ENCODE results near the gene EVI2A.

The EVI2A gene

DNA sequence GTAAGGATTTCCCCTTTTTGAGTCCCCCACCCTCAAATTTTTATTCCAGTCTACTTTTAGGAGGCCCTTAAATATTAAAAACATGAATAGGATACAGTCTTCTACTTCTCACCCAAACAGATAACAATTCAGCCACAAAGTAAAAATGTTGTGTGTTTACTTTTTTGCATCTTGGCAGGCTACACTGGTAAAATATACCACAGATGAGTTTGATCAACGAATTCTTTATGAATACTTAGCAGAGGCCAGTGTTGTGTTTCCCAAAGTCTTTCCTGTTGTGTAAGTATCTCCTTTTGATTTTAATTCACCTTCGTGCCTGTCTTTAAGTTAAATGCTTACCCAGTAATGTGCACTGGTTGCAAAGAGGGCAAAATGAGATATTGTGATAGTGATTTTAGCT is 35.7 kb upstream of the EVI2A start (continued):
- TF ChIP-seq ZNF654 (tag by site-specific recombination; IDR thresholded peaks at IDR 0.05; ENCODE audit: low read depth) (no peak), ZNF391 (tag by site-specific recombination; IDR thresholded peaks at IDR 0.05; ENCODE audit: borderline replicate concordance, low read depth) (no peak), ZFP41 (tag by site-specific recombination; IDR thresholded peaks at IDR 0.05; ENCODE audit: borderline replicate concordance) (no peak), ZNF48 (tag by site-specific recombination; IDR thresholded peaks at IDR 0.05) (no peak)

DNA sequence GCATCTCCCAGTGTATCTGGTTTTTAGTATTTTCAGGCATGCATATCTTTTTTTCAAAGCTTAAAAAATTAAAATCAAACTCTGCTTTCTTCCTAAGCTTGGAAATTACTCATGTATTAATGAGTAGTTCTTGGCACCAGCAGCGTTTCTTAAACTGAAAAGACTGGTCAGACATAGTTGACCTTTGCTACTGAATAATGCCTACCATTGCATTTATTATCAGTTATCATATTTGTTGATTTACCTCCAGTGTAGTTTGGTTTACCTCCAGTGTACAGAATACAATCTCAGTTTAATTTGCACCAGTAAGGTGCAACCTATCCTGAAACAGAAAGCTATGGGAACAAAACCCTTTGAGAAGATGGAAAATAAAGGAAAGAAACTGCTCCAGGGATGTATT is 34.5 kb upstream of the EVI2A start:
- ChIA-PET CTCF (no interaction called here), POLR2A (interaction anchor here (0.6 kb wide), 1 partner anchor 43 kb away, joined by 4 read pairs; no protein-coding TSS in a partner anchor)
- no peak overlapping the region for H3K27ac ChIP-seq (ENCODE audit: extremely low read depth, low read depth, low read length)
- TF ChIP-seq, protein P1, sequence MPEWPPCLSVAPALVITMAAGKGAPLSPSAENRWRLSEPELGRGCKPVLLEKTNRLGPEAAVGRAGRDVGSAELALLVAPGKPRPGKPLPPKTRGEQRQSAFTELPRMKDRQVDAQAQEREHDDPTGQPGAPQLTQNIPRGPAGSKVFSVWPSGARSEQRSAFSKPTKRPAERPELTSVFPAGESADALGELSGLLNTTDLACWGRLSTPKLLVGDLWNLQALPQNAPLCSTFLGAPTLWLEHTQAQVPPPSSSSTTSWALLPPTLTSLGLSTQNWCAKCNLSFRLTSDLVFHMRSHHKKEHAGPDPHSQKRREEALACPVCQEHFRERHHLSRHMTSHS (tag by site-specific recombination; IDR thresholded peaks at IDR 0.05): no peak
- TF ChIP-seq, protein P2, sequence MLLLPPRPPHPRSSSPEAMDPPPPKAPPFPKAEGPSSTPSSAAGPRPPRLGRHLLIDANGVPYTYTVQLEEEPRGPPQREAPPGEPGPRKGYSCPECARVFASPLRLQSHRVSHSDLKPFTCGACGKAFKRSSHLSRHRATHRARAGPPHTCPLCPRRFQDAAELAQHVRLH (tag by site-specific recombination; IDR thresholded peaks at IDR 0.05): no peak
- no peak for TF ChIP-seq ZNF514 (tag by site-specific recombination; IDR thresholded peaks at IDR 0.05)
- TF ChIP-seq, protein P3, sequence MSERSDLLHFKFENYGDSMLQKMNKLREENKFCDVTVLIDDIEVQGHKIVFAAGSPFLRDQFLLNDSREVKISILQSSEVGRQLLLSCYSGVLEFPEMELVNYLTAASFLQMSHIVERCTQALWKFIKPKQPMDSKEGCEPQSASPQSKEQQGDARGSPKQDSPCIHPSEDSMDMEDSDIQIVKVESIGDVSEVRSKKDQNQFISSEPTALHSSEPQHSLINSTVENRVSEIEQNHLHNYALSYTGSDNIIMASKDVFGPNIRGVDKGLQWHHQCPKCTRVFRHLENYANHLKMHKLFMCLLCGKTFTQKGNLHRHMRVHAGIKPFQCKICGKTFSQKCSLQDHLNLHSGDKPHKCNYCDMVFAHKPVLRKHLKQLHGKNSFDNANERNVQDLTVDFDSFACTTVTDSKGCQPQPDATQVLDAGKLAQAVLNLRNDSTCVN (tag by site-specific recombination; optimal IDR thresholded peaks at IDR 0.05): no peak
- no peak for TF ChIP-seq ZNF558 (tag by site-specific recombination; IDR thresholded peaks at IDR 0.05)
- TF ChIP-seq ZNF707 (tag by site-specific recombination; IDR thresholded peaks at IDR 0.05): no peak
- no peak for TF ChIP-seq SCRT1 (tag by site-specific recombination; IDR thresholded peaks at IDR 0.05; ENCODE audit: borderline replicate concordance)
- TF ChIP-seq ZNF155 (tag by site-specific recombination; IDR thresholded peaks at IDR 0.05): no peak
- TF ChIP-seq ZNF132 (tag by site-specific recombination; IDR thresholded peaks at IDR 0.05; ENCODE audit: borderline replicate concordance): no peak
- no peak for TF ChIP-seq ZNF76 (tag by site-specific recombination; IDR thresholded peaks at IDR 0.05; ENCODE audit: borderline replicate concordance, low read depth)
- TF ChIP-seq GLIS2 (tag by site-specific recombination; IDR thresholded peaks at IDR 0.05): no peak
- no peaks in the 10 kb centered on the region for H3K9me3 ChIP-seq (ENCODE audit: control insufficient read depth, insufficient read depth, low read depth, low read length)
- no peaks in the 10 kb centered on the region for H3K4me1 ChIP-seq (ENCODE audit: control insufficient read depth, insufficient read depth, low read length)
- no peak overlapping the region for H3K4me3 ChIP-seq (ENCODE audit: low read depth, low read length)
- peaks cover 58 to 66% of the 10 kb centered on the region in 2 experiments for H3K36me3 ChIP-seq (ENCODE audit: control insufficient read depth in 2 of 2, insufficient read depth in 1 of 2, low read length in 2 of 2)

DNA sequence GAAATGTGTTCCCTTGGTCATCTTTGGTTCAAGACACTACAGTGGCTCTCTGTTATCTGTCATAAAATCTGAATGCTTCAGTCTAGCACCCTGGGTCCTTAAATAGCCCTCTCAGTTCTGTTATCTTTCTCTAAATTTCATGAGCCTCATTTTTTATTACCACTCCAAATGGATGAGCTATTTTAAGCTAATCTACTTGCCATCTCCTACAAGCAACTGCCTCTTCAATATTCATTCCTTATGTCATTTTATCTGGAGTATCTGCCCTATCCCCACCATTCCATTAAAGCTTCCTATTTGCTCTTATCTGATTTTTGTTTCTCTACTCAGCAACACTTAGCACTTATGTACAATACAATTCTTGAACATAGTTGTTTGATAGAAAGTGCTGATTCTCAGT is 28.0 kb upstream of the EVI2A start:
- H3K27ac ChIP-seq (ENCODE audit: extremely low read depth, low read depth, low read length): no peak overlapping the region
- H3K36me3 ChIP-seq (ENCODE audit: control insufficient read depth in 2 of 2, insufficient read depth in 1 of 2, low read length in 2 of 2): peaks cover 39 to 41% of the 10 kb centered on the region in 2 experiments
- ChIA-PET CTCF (no interaction called here), POLR2A (interaction anchor here (0.6 kb wide), 1 partner anchor 348 kb away, joined by 3 read pairs; no protein-coding TSS in a partner anchor)
- H3K4me1 ChIP-seq (ENCODE audit: control insufficient read depth, insufficient read depth, low read length): peaks cover 9% of the 10 kb centered on the region
- no peak overlapping the region for H3K4me3 ChIP-seq (ENCODE audit: low read depth, low read length)
- H3K9me3 ChIP-seq (ENCODE audit: control insufficient read depth, insufficient read depth, low read depth, low read length): no peaks in the 10 kb centered on the region
- TF ChIP-seq, protein P4, sequence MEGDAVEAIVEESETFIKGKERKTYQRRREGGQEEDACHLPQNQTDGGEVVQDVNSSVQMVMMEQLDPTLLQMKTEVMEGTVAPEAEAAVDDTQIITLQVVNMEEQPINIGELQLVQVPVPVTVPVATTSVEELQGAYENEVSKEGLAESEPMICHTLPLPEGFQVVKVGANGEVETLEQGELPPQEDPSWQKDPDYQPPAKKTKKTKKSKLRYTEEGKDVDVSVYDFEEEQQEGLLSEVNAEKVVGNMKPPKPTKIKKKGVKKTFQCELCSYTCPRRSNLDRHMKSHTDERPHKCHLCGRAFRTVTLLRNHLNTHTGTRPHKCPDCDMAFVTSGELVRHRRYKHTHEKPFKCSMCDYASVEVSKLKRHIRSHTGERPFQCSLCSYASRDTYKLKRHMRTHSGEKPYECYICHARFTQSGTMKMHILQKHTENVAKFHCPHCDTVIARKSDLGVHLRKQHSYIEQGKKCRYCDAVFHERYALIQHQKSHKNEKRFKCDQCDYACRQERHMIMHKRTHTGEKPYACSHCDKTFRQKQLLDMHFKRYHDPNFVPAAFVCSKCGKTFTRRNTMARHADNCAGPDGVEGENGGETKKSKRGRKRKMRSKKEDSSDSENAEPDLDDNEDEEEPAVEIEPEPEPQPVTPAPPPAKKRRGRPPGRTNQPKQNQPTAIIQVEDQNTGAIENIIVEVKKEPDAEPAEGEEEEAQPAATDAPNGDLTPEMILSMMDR (tag by site-specific recombination; IDR thresholded peaks at IDR 0.05): no peak
- TF ChIP-seq, protein P5, sequence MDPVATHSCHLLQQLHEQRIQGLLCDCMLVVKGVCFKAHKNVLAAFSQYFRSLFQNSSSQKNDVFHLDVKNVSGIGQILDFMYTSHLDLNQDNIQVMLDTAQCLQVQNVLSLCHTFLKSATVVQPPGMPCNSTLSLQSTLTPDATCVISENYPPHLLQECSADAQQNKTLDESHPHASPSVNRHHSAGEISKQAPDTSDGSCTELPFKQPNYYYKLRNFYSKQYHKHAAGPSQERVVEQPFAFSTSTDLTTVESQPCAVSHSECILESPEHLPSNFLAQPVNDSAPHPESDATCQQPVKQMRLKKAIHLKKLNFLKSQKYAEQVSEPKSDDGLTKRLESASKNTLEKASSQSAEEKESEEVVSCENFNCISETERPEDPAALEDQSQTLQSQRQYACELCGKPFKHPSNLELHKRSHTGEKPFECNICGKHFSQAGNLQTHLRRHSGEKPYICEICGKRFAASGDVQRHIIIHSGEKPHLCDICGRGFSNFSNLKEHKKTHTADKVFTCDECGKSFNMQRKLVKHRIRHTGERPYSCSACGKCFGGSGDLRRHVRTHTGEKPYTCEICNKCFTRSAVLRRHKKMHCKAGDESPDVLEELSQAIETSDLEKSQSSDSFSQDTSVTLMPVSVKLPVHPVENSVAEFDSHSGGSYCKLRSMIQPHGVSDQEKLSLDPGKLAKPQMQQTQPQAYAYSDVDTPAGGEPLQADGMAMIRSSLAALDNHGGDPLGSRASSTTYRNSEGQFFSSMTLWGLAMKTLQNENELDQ (tag by site-specific recombination; IDR thresholded peaks at IDR 0.05; ENCODE audit: low read depth): no peak
- TF ChIP-seq, protein P6, sequence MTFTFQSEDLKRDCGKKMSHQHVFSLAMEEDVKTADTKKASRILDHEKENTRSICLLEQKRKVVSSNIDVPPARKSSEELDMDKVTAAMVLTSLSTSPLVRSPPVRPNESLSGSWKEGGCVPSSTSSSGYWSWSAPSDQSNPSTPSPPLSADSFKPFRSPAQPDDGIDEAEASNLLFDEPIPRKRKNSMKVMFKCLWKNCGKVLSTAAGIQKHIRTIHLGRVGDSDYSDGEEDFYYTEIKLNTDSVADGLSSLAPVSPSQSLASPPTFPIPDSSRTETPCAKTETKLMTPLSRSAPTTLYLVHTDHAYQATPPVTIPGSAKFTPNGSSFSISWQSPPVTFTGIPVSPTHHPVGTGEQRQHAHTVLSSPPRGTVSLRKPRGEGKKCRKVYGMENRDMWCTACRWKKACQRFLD (tag by site-specific recombination; IDR thresholded peaks at IDR 0.05): no peak
- TF ChIP-seq SETDB1 (IDR thresholded peaks at IDR 0.05; ENCODE audit: insufficient read length, low read length): no peak
- TF ChIP-seq ZNF157 (tag by site-specific recombination; IDR thresholded peaks at IDR 0.05): no peak
- TF ChIP-seq KLF1 (tag by site-specific recombination; IDR thresholded peaks at IDR 0.05): no peak
- no peak for TF ChIP-seq YY2 (tag by site-specific recombination; IDR thresholded peaks at IDR 0.05)
- no peak for TF ChIP-seq ZBTB7A (tag by site-specific recombination; IDR thresholded peaks at IDR 0.05; ENCODE audit: low read depth)
- TF ChIP-seq, protein P7, sequence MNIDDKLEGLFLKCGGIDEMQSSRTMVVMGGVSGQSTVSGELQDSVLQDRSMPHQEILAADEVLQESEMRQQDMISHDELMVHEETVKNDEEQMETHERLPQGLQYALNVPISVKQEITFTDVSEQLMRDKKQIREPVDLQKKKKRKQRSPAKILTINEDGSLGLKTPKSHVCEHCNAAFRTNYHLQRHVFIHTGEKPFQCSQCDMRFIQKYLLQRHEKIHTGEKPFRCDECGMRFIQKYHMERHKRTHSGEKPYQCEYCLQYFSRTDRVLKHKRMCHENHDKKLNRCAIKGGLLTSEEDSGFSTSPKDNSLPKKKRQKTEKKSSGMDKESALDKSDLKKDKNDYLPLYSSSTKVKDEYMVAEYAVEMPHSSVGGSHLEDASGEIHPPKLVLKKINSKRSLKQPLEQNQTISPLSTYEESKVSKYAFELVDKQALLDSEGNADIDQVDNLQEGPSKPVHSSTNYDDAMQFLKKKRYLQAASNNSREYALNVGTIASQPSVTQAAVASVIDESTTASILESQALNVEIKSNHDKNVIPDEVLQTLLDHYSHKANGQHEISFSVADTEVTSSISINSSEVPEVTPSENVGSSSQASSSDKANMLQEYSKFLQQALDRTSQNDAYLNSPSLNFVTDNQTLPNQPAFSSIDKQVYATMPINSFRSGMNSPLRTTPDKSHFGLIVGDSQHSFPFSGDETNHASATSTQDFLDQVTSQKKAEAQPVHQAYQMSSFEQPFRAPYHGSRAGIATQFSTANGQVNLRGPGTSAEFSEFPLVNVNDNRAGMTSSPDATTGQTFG (tag by site-specific recombination; IDR thresholded peaks at IDR 0.05; ENCODE audit: borderline replicate concordance): no peak

Measured in HEK293 (cell line).